CD4-positive, alpha-beta memory T cell (primary cell): ENCODE measurements around the gene PITPNM1. TPM values are rescaled to one million over a fixed set of nuclear protein-coding genes. Genes with fewer than 3 reads are reported as not detected.
"Not testable (repeated sequence)": the region's sequence is repeated elsewhere in the genome, so short reads cannot be mapped to it uniquely, and the experiment has no call there.

Experiments used
- CTCF ChIA-PET: fragments of 350-600 bp; sonication (Branson Sonifier 250); formaldehyde crosslinking; loops from one replicate; lab custom pipeline; 2021; ENCODE audit warnings: inconsistent platforms; ENCODE audit not compliant: partially characterized antibody; lab: Charles Lee
- POLR2A ChIA-PET: fragments of 350-600 bp; sonication (Branson Sonifier 250); formaldehyde crosslinking; loops from one replicate; lab custom pipeline; 2021; ENCODE audit not compliant: partially characterized antibody; lab: Charles Lee
- DNase-seq, 5 donors: peaks; one replicate each; pipeline versions ENCODE4 v3.0.0 to v3.0.0-alpha.2; 2020 to 2022; ENCODE audit warnings: mixed read lengths in 1 of 5
- H3K27ac ChIP-seq: one replicate; pipeline ENCODE4 v1.7.0; 2013; ENCODE audit warnings: low read depth, low read length
- H3K27me3 ChIP-seq: 2 replicates; pipeline ENCODE4 v1.7.0; 2013; ENCODE audit warnings: mild to moderate bottlenecking, low read length, moderate library complexity; ENCODE audit not compliant: insufficient read depth
- H3K36me3 ChIP-seq: 2 replicates; pipeline ENCODE4 v1.7.0; 2013; ENCODE audit warnings: mild to moderate bottlenecking, low read length, moderate library complexity; ENCODE audit not compliant: insufficient read depth
- H3K4me1 ChIP-seq: 2 replicates; pipeline ENCODE4 v1.7.0; 2013; ENCODE audit warnings: mild to moderate bottlenecking, low read length, moderate library complexity; ENCODE audit not compliant: insufficient read depth
- H3K4me3 ChIP-seq, 2 donors: one replicate each; pipeline ENCODE4 v1.7.0; 2013; ENCODE audit warnings: low read length in 2 of 2, mild to moderate bottlenecking in 1 of 2
- H3K9me3 ChIP-seq, 2 donors: one replicate each; pipeline ENCODE4 v1.7.0; 2013; ENCODE audit warnings: low read length in 2 of 2, control low read depth in 1 of 2; ENCODE audit not compliant: control insufficient read depth in 1 of 2
- H3K27ac Mint-ChIP-seq, 7 donors: one replicate each; pipeline ENCODE4 v1.8.0; 2020 to 2021; ENCODE audit warnings: mixed read lengths in 7 of 7, mild to moderate bottlenecking in 6 of 7, inconsistent platforms in 3 of 7, moderate library complexity in 3 of 7
- H3K27me3 Mint-ChIP-seq, 2 donors: one replicate each; pipeline ENCODE4 v1.8.0; 2020 to 2021; ENCODE audit warnings: mixed read lengths in 2 of 2
- H3K36me3 Mint-ChIP-seq, 2 donors: one replicate each; pipeline ENCODE4 v1.8.0; 2020 to 2021; ENCODE audit warnings: mixed read lengths in 2 of 2, inconsistent platforms in 1 of 2, mild to moderate bottlenecking in 1 of 2
- H3K4me1 Mint-ChIP-seq, 4 donors: one replicate each; pipeline ENCODE4 v1.8.0; 2020 to 2021; ENCODE audit warnings: mixed read lengths in 4 of 4, mild to moderate bottlenecking in 1 of 4
- H3K4me3 Mint-ChIP-seq, 8 donors: one replicate each; pipeline ENCODE4 v1.8.0; 2020 to 2021; ENCODE audit warnings: mixed read lengths in 8 of 8, mild to moderate bottlenecking in 7 of 8, moderate library complexity in 6 of 8, inconsistent platforms in 3 of 8
- H3K9me3 Mint-ChIP-seq, 8 donors: one replicate each; pipeline ENCODE4 v1.8.0; 2020 to 2021; ENCODE audit warnings: mixed read lengths in 8 of 8, mild to moderate bottlenecking in 5 of 8, inconsistent platforms in 3 of 8, moderate library complexity in 1 of 8
- intact Hi-C: fragments of 100-400 bp; cut with micrococcal nuclease; formaldehyde crosslinking; loops from one replicate; pipeline ENCODE4 v1.15.1; 2023
- polyA plus RNA-seq, 2 donors: library from polyadenylated mRNA; unstranded; fragments of 300-500 nt; fragmentation: Illumina TruSeq; gene quantifications; one replicate each; pipeline ENCODE4 v1.2.3, GENCODE V29; 2021
- total RNA-seq, 2 experiments: library from RNA; stranded (reverse); gene quantifications; one replicate each; pipeline ENCODE4 v1.2.3, GENCODE V29; 2021

PITPNM1 gene
- total RNA-seq (100 to 1,000 TPM; 137 to 143 TPM), polyA plus RNA-seq (10 to 100 TPM; 15.0 to 43.6 TPM)

- Mint-ChIP-seq H3K36me3 (peaks cover 9 to 38% of the 10 kb centered on the region in 2 donors), H3K4me3 (peak within 1 kb of the TSS; percentile 91 to 98 (median 92)), H3K27ac (peak within 1 kb of the TSS; percentile 96 to 99 (median 97)), H3K27me3 (peaks cover 0 to 1% of the 10 kb centered on the region in 2 donors), H3K9me3 (peaks cover 0 to 2% (median 0%) of the 10 kb centered on the region in 8 donors), H3K4me1 (peaks cover 31 to 71% (median 47%) of the 10 kb centered on the region in 4 donors)
- Histone ChIP-seq H3K4me1 (peaks cover 59% of the 10 kb centered on the region), H3K27ac (peak within 1 kb of the TSS; percentile 93), H3K9me3 (no peaks in the 10 kb centered on the region), H3K36me3 (peaks cover 31% of the 10 kb centered on the region), H3K27me3 (no peaks in the 10 kb centered on the region), H3K4me3 (peak within 1 kb of the TSS; percentile 52 to 79)
- intact Hi-C loops: loop anchor here (5.0 kb wide), 1 partner anchor 228 kb away; no protein-coding TSS in a partner anchor
- DNase-seq: peak; percentile 62 to 78 (median 65)
- POLR2A ChIA-PET: interaction anchor here (1.0 to 8.7 kb wide), 20 partner anchors 13 to 160 kb away, joined by 3 to 124 read pairs (median 7); partner anchors contain the start of genes AIP, CLCF1, POLD4 and PPP1CA
- CTCF ChIA-PET: interaction anchor here (0.7 to 2.8 kb wide), 7 partner anchors 13 to 153 kb away, joined by 3 to 9 read pairs (median 5); partner anchors contain the start of genes PPP1CA and TBC1D10C
Measured at GRCh38 chr11:67504950-67505581, at the start of gene PITPNM1. TSS of gene PITPNM1 (minus strand) at chr11:67505363. CDS start at chr11:67504180, 1,183 bp downstream.

DNA sequence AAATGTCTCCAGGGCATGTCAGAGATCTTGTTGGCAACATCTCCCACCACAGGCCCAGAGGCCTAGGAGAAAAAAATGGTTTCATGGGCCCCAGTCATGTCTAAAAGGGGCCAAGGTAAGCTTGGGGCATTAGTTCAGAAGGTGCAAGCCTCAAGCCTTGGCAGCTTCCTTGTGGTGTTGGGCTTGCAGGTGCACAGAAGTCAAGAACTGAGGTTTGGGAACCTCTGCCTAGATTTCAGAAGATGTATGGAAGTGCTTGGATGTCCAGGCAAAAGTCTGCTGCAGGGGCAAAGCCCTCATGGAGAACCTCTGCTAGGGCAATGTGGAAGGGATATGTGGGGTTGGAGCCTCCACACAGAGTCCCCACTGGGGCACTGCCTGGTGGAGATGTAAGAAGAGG lies 46.5 kb upstream of the PITPNM1 start:
- H3K4me3 ChIP-seq, H3K27ac Mint-ChIP-seq, H3K27ac ChIP-seq, H3K36me3 Mint-ChIP-seq, H3K27me3 Mint-ChIP-seq, H3K9me3 Mint-ChIP-seq, H3K36me3 ChIP-seq, POLR2A ChIA-PET, H3K9me3 ChIP-seq, H3K4me3 Mint-ChIP-seq, H3K4me1 Mint-ChIP-seq, H3K27me3 ChIP-seq, H3K4me1 ChIP-seq, DNase-seq, intact Hi-C loops: not testable (repeated sequence)
- CTCF ChIA-PET: interaction anchor here (0.8 kb wide), 1 partner anchor 22 kb away, joined by 4 read pairs; no protein-coding TSS in a partner anchor

DNA sequence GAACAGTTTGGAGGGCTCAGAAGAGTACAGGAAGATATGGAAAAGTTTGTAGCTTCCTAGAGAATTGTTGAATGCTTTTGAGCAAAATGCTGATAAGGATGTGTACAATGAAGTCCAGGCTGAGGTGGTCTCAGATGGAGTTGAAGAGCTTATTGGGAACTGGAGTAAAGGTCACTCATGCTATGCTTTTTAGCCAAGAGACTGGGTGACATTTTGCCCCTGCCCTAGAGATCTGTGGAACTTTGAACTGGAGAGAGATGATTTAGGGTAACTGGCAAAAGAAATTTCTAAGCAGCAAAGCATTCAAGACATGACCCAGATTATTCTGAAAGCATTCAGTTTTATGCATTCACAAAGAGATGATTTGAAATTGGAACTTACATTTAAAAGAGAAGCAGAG lies 46.0 kb upstream of the PITPNM1 start:
- no peaks in the 10 kb centered on the region for H3K36me3 ChIP-seq
- no peak for DNase-seq
- Mint-ChIP-seq H3K9me3 (peaks cover 0 to 3% (median 0%) of the 10 kb centered on the region in 8 donors), H3K36me3 (no peaks in the 10 kb centered on the region), H3K27me3 (peaks cover 2 to 5% of the 10 kb centered on the region in 2 donors), H3K27ac (peak overlapping the region in 1 of 7 donors; percentile 14), H3K4me3 (no peak overlapping the region), H3K4me1 (peaks cover 0 to 1% (median 0%) of the 10 kb centered on the region in 4 donors)
- H3K27ac ChIP-seq: no peak overlapping the region
- CTCF ChIA-PET: no interaction called here
- H3K9me3 ChIP-seq: no peaks in the 10 kb centered on the region
- no peak overlapping the region for H3K4me3 ChIP-seq
- H3K27me3 ChIP-seq: no peaks in the 10 kb centered on the region
- intact Hi-C loops: no loop called here
- no peaks in the 10 kb centered on the region for H3K4me1 ChIP-seq
- POLR2A ChIA-PET: no interaction called here

GRCh38 chr11:67548555-67549110 lies 43.5 kb upstream of the PITPNM1 start:
- H3K36me3 Mint-ChIP-seq: no peaks in the 10 kb centered on the region
- POLR2A ChIA-PET: no interaction called here
- no peak overlapping the region for H3K27ac ChIP-seq
- no peak overlapping the region for H3K27ac Mint-ChIP-seq
- intact Hi-C loops: no loop called here
- H3K4me1 Mint-ChIP-seq: peaks cover 0 to 1% (median 0%) of the 10 kb centered on the region in 4 donors
- no peaks in the 10 kb centered on the region for H3K27me3 ChIP-seq
- H3K36me3 ChIP-seq: no peaks in the 10 kb centered on the region
- no peak overlapping the region for H3K4me3 Mint-ChIP-seq
- CTCF ChIA-PET: no interaction called here
- H3K4me3 ChIP-seq: no peak overlapping the region
- H3K9me3 Mint-ChIP-seq: peaks cover 0 to 3% (median 0%) of the 10 kb centered on the region in 8 donors
- DNase-seq: no peak
- peaks cover 2 to 5% of the 10 kb centered on the region in 2 donors for H3K27me3 Mint-ChIP-seq
- H3K4me1 ChIP-seq: no peaks in the 10 kb centered on the region
- no peaks in the 10 kb centered on the region for H3K9me3 ChIP-seq

DNA sequence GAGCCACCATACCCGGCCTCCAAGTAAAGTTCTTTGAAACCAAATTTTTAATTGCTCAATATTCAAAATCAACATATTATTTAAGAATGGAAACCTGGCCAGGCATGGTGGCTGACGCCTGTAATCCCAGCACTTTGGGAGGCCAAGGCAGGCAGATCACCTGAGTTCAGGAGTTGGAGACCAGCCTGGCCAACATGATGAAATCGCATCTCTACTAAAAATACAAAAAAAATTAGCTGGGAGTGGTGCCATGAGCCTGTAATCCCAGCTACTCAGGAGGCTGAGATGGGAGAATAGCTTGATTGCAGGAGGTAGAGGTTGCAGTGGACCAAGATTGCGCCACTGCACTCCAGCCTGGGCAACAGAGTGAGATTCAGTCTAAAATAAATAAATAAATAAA lies 42.9 kb upstream of the PITPNM1 start:
- H3K27me3 Mint-ChIP-seq, DNase-seq, H3K4me1 Mint-ChIP-seq, POLR2A ChIA-PET, H3K4me1 ChIP-seq, H3K27ac ChIP-seq, H3K9me3 ChIP-seq, H3K9me3 Mint-ChIP-seq, H3K4me3 Mint-ChIP-seq, CTCF ChIA-PET, H3K4me3 ChIP-seq, H3K27me3 ChIP-seq, H3K36me3 ChIP-seq, intact Hi-C loops, H3K27ac Mint-ChIP-seq, H3K36me3 Mint-ChIP-seq: not testable (repeated sequence)

GRCh38 chr11:67545280-67545679 lies 40.1 kb upstream of the PITPNM1 start:
- H3K36me3 ChIP-seq: no peaks in the 10 kb centered on the region
- intact Hi-C loops: no loop called here
- CTCF ChIA-PET: no interaction called here

GRCh38 chr11:67544616-67545242 lies 39.6 kb upstream of the PITPNM1 start:
- H3K27ac ChIP-seq: no peak overlapping the region
- Mint-ChIP-seq H3K36me3 (no peaks in the 10 kb centered on the region), H3K4me3 (no peak overlapping the region), H3K27me3 (peaks cover 1 to 2% of the 10 kb centered on the region in 2 donors), H3K4me1 (peaks cover 0 to 1% (median 0%) of the 10 kb centered on the region in 4 donors), H3K27ac (no peak overlapping the region), H3K9me3 (no peaks in the 10 kb centered on the region)
- DNase-seq: no peak
- CTCF ChIA-PET: no interaction called here
- H3K27me3 ChIP-seq: no peaks in the 10 kb centered on the region
- no peaks in the 10 kb centered on the region for H3K9me3 ChIP-seq
- POLR2A ChIA-PET: no interaction called here
- H3K4me3 ChIP-seq: no peak overlapping the region
- no peaks in the 10 kb centered on the region for H3K4me1 ChIP-seq
- intact Hi-C loops: no loop called here
- no peaks in the 10 kb centered on the region for H3K36me3 ChIP-seq

More at GRCh38 chr11:67545280-67545679, 40.1 kb upstream of the PITPNM1 start:
- Mint-ChIP-seq H3K4me1 (peaks cover 0 to 1% (median 0%) of the 10 kb centered on the region in 4 donors), H3K9me3 (no peaks in the 10 kb centered on the region), H3K36me3 (no peaks in the 10 kb centered on the region), H3K27ac (no peak overlapping the region), H3K4me3 (no peak overlapping the region), H3K27me3 (peaks cover 2 to 5% of the 10 kb centered on the region in 2 donors)
- DNase-seq: no peak
- H3K4me3 ChIP-seq: no peak overlapping the region
- no peak overlapping the region for H3K27ac ChIP-seq
- no peaks in the 10 kb centered on the region for H3K9me3 ChIP-seq
- H3K4me1 ChIP-seq: no peaks in the 10 kb centered on the region
- H3K27me3 ChIP-seq: no peaks in the 10 kb centered on the region
- POLR2A ChIA-PET: no interaction called here
